Ishikawa (cell line): Measurements from ENCODE around the gene OVCH1.

Experiments
- EGR1 ChIP-seq: IDR thresholded peaks from 2 replicates; pipeline ENCODE4 v1.6.1; 2012
- REST ChIP-seq: IDR thresholded peaks from 2 replicates; pipeline ENCODE4 v1.6.1; 2012; ENCODE audit warnings: low read depth, mild to moderate bottlenecking
- TAF1 ChIP-seq: IDR thresholded peaks from 2 replicates; pipeline ENCODE4 v1.6.1; 2012; ENCODE audit warnings: low read depth, mild to moderate bottlenecking

- TF ChIP-seq TAF1 (no peak), REST (no peak), EGR1 (no peak)
Measured at GRCh38 chr12:29428633-29429032, 68.9 kb downstream of the OVCH1 start.
